ENCODE measurements around the gene CPLANE2.
A peak's percentile ranks its signal among the peaks of the same experiment; 100 is the strongest.

CPLANE2 gene

GRCh38 chr1:16191309-16191708 lies 45.7 kb downstream of the CPLANE2 start:
- no peak overlapping the region for H3K27ac ChIP-seq (ENCODE audit: extremely low read depth, low read depth, low read length)
- ChIA-PET POLR2A (interaction anchor here (1.2 kb wide), 1 partner anchor 13 kb away, joined by 3 read pairs; no protein-coding TSS in a partner anchor), CTCF (interaction anchor here (0.5 to 15.1 kb wide), 5 partner anchors 44 to 162 kb away, joined by 3 to 427 read pairs (median 4); partner anchors contain the start of gene FAM131C)
- no peaks in the 10 kb centered on the region for H3K4me1 ChIP-seq (ENCODE audit: control insufficient read depth, insufficient read depth, low read length)
- no peaks in the 10 kb centered on the region for H3K36me3 ChIP-seq (ENCODE audit: control insufficient read depth in 2 of 2, insufficient read depth in 1 of 2, low read length in 2 of 2)
- TF ChIP-seq YY2 (tag by site-specific recombination; IDR thresholded peaks at IDR 0.05): no peak
- TF ChIP-seq ZNF366 (tag by site-specific recombination; conservative IDR thresholded peaks at IDR 0.05): peak; percentile 46
- TF ChIP-seq ZNF433 (tag by site-specific recombination; IDR thresholded peaks at IDR 0.05; ENCODE audit: low read depth): no peak
- TF ChIP-seq ZNF37A (tag by site-specific recombination; IDR thresholded peaks at IDR 0.05): no peak
- TF ChIP-seq ZNF658 (tag by site-specific recombination; IDR thresholded peaks at IDR 0.05): no peak
- no peak for TF ChIP-seq ZNF514 (tag by site-specific recombination; IDR thresholded peaks at IDR 0.05)
- no peak for TF ChIP-seq PRDM1 (tag by site-specific recombination; IDR thresholded peaks at IDR 0.05)
- no peak overlapping the region for H3K4me3 ChIP-seq (ENCODE audit: low read depth, low read length)
- H3K9me3 ChIP-seq (ENCODE audit: control insufficient read depth, insufficient read depth, low read depth, low read length): no peaks in the 10 kb centered on the region

DNA sequence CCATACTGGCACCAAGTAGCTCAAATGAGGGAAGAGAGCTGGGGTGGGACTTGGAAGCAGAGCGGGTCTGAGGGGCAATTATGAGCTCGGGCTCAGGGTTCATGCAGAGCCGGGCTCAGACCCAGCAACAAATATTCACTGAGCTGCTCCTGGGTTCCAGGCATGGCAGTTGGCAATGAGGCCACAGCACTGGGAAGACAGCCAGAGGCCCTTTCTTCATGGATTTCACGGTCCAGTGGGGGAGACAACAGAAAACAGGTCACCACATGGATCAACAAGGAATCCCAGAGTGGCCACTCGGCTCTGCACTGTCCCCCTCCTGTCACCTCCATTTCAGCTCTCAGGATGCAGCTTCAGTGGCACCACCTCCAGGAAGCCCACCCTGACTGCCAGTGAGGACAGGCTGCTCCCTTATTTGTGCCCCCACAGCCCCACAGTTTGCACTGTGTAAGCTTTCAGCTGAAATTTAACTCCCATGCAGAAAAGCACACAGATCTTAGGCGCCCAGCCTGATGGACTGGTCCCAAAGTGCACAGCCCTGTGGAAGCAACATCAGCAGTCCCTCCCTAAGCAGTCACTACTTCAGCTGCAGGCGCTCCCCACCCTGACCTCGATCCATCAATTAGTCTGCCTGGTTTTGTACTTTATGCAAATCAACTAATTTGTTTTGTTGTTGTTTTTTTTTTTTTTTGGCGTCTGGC lies 46.9 kb downstream of the CPLANE2 start:
- H3K27ac ChIP-seq (ENCODE audit: extremely low read depth, low read depth, low read length): no peak overlapping the region
- POLR2A ChIA-PET: interaction anchor here (0.7 to 2.1 kb wide), 3 partner anchors 11 to 108 kb away, joined by 3 to 9 read pairs (median 3); no protein-coding TSS in a partner anchor
- no peak for TF ChIP-seq ZNF747 (tag by site-specific recombination; IDR thresholded peaks at IDR 0.05)
- no peak for TF ChIP-seq ZNF202 (tag by site-specific recombination; IDR thresholded peaks at IDR 0.05; ENCODE audit: borderline replicate concordance)
- no peak for TF ChIP-seq ZNF645 (tag by site-specific recombination; IDR thresholded peaks at IDR 0.05)
- TF ChIP-seq ZNF785 (tag by site-specific recombination; IDR thresholded peaks at IDR 0.05): no peak
- TF ChIP-seq ZSCAN4 (tag by site-specific recombination; IDR thresholded peaks at IDR 0.05): no peak
- no peak for TF ChIP-seq ZNF362 (tag by site-specific recombination; IDR thresholded peaks at IDR 0.05)
- TF ChIP-seq ZNF248 (tag by site-specific recombination; IDR thresholded peaks at IDR 0.05): no peak
- TF ChIP-seq ZNF112 (tag by site-specific recombination; IDR thresholded peaks at IDR 0.05): no peak
- no peak for TF ChIP-seq ZNF501 (tag by site-specific recombination; IDR thresholded peaks at IDR 0.05)
- TF ChIP-seq ZNF423 (tag by site-specific recombination; IDR thresholded peaks at IDR 0.05): no peak
- TF ChIP-seq ZNF837 (tag by site-specific recombination; IDR thresholded peaks at IDR 0.05): no peak
- TF ChIP-seq, protein P1, sequence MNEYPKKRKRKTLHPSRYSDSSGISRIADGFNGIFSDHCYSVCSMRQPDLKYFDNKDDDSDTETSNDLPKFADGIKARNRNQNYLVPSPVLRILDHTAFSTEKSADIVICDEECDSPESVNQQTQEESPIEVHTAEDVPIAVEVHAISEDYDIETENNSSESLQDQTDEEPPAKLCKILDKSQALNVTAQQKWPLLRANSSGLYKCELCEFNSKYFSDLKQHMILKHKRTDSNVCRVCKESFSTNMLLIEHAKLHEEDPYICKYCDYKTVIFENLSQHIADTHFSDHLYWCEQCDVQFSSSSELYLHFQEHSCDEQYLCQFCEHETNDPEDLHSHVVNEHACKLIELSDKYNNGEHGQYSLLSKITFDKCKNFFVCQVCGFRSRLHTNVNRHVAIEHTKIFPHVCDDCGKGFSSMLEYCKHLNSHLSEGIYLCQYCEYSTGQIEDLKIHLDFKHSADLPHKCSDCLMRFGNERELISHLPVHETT (tag by site-specific recombination; IDR thresholded peaks at IDR 0.05): no peak
- no peak for TF ChIP-seq ZNF138 (tag by site-specific recombination; IDR thresholded peaks at IDR 0.05; ENCODE audit: borderline replicate concordance)
- no peak for TF ChIP-seq ZNF302 (tag by site-specific recombination; IDR thresholded peaks at IDR 0.05; ENCODE audit: low read depth)
- no peak for TF ChIP-seq KLF8 (tag by site-specific recombination; IDR thresholded peaks at IDR 0.05)
- TF ChIP-seq, protein P2, sequence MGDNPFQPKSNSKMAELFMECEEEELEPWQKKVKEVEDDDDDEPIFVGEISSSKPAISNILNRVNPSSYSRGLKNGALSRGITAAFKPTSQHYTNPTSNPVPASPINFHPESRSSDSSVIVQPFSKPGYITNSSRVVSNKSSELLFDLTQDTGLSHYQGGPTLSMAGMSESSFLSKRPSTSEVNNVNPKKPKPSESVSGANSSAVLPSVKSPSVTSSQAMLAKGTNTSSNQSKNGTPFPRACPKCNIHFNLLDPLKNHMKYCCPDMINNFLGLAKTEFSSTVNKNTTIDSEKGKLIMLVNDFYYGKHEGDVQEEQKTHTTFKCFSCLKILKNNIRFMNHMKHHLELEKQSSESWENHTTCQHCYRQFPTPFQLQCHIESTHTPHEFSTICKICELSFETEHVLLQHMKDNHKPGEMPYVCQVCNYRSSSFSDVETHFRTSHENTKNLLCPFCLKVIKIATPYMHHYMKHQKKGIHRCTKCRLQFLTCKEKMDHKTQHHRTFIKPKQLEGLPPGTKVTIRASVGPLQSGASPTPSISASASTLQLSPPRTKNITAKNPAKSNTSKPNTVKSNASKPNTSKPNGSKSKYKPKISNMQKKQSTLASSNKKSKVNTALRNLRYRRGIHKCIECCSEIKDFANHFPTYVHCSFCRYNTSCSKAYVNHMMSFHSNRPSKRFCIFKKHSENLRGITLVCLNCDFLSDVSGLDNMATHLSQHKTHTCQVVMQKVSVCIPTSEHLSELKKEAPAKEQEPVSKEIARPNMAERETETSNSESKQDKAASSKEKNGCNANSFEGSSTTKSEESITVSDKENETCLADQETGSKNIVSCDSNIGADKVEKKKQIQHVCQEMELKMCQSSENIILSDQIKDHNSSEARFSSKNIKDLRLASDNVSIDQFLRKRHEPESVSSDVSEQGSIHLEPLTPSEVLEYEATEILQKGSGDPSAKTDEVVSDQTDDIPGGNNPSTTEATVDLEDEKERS (tag by site-specific recombination; IDR thresholded peaks at IDR 0.05): no peak
- no peak for TF ChIP-seq ZNF692 (tag by site-specific recombination; IDR thresholded peaks at IDR 0.05)
- no peak for TF ChIP-seq SETDB1 (IDR thresholded peaks at IDR 0.05; ENCODE audit: insufficient read length, low read length)

More for the DNA sequence above, 46.9 kb downstream of the CPLANE2 start:
- no peaks in the 10 kb centered on the region for H3K4me1 ChIP-seq (ENCODE audit: control insufficient read depth, insufficient read depth, low read length)
- no peaks in the 10 kb centered on the region for H3K36me3 ChIP-seq (ENCODE audit: control insufficient read depth in 2 of 2, insufficient read depth in 1 of 2, low read length in 2 of 2)
- CTCF ChIA-PET: interaction anchor here (0.6 to 15.1 kb wide), 9 partner anchors 10 to 178 kb away, joined by 3 to 427 read pairs (median 5); partner anchors contain the start of gene FAM131C
- no peaks in the 10 kb centered on the region for H3K9me3 ChIP-seq (ENCODE audit: control insufficient read depth, insufficient read depth, low read depth, low read length)
- H3K4me3 ChIP-seq (ENCODE audit: low read depth, low read length): no peak overlapping the region
